GM10266 (cell line): ENCODE results near the gene DUSP9.
A peak's percentile ranks its signal among the peaks of the same experiment; 100 is the strongest.
"Not testable (repeated sequence)": the region's sequence is repeated elsewhere in the genome, so short reads cannot be mapped to it uniquely, and the experiment has no call there.

Source experiments
- DNase-seq: peaks from one replicate; pipeline ENCODE4 v3.0.0; 2012; ENCODE audit errors: extremely low spot score
- CTCF ChIP-seq: IDR thresholded peaks from 2 replicates; pipeline ENCODE4 v1.5.1; 2012; ENCODE audit warnings: mild to moderate bottlenecking, low read depth; ENCODE audit not compliant: control insufficient read depth, insufficient read depth; ENCODE audit errors: missing control alignments

The DUSP9 gene

GRCh38 chrX:153602601-153603000 is 44.4 kb upstream of the DUSP9 start:
- no peak for DNase-seq
- TF ChIP-seq CTCF, result no peak

- DNase-seq, result no peak
- no peak for TF ChIP-seq CTCF
Observed at GRCh38 chrX:153603131-153603656, 43.8 kb upstream of the DUSP9 start.

- not testable (repeated sequence) for DNase-seq
Observed at GRCh38 chrX:153604666-153605380, 42.2 kb upstream of the DUSP9 start.

GRCh38 chrX:153606503-153606902 is 40.5 kb upstream of the DUSP9 start:
- no peak for TF ChIP-seq CTCF
- DNase-seq, result no peak

GRCh38 chrX:153608376-153608775 is 38.6 kb upstream of the DUSP9 start:
- no peak for TF ChIP-seq CTCF
- DNase-seq, result no peak

- no peak for TF ChIP-seq CTCF
- DNase-seq, result no peak
Observed at GRCh38 chrX:153608806-153609205, 38.2 kb upstream of the DUSP9 start.

- TF ChIP-seq CTCF, result peak; percentile 85
- DNase-seq, result peak; percentile 59
Observed at GRCh38 chrX:153609917-153610835, 36.8 kb upstream of the DUSP9 start.
